DND-41 (cell line): ENCODE measurements around the gene VEGFC.

ENCODE experiments used
- ATAC-seq: fragments of 200-7000 bp; cut with Tn5 transposase; 3 replicates; pipeline ENCODE4 v1.9.1; 2021; ENCODE audit warnings: low read depth; ENCODE audit not compliant: insufficient read depth
- DNase-seq: peaks from one replicate; pipeline ENCODE4 v3.0.0-alpha.2; 2020
- H2AFZ ChIP-seq: 2 replicates; pipeline ENCODE4 v1.6.0; 2012; ENCODE audit warnings: low read depth, low read length
- H3K27ac ChIP-seq: 2 replicates; pipeline ENCODE4 v1.5.1; 2012; ENCODE audit warnings: low read length, inconsistent platforms
- H3K27me3 ChIP-seq: fragments of 200-600 bp; sonication (generic); 2 replicates; pipeline ENCODE4 v1.6.0; 2012; ENCODE audit warnings: low read length, mild to moderate bottlenecking, inconsistent platforms; ENCODE audit not compliant: insufficient read depth, poor library complexity
- H3K36me3 ChIP-seq: 2 replicates; pipeline ENCODE4 v1.5.1; 2012; ENCODE audit warnings: low read length, inconsistent platforms; ENCODE audit not compliant: insufficient read depth
- H3K4me1 ChIP-seq: 2 replicates; pipeline ENCODE4 v1.5.1; 2012; ENCODE audit warnings: mild to moderate bottlenecking, low read length; ENCODE audit not compliant: insufficient read depth
- H3K4me2 ChIP-seq: 2 replicates; pipeline ENCODE4 v1.6.0; 2012; ENCODE audit warnings: mild to moderate bottlenecking, moderate library complexity, low read length, inconsistent platforms; ENCODE audit not compliant: insufficient read depth
- H3K4me3 ChIP-seq, 2 experiments: fragments of 200-600 bp in 1 of 2; shearing (Covaris generic) in 1 of 2; 2 replicates each; pipeline ENCODE4 v1.5.1; 2012 to 2016; ENCODE audit warnings: inconsistent platforms in 2 of 2, low read length in 2 of 2, mild to moderate bottlenecking in 2 of 2, low read depth in 1 of 2, moderate library complexity in 1 of 2
- H3K79me2 ChIP-seq: 2 replicates; pipeline ENCODE4 v1.6.0; 2012; ENCODE audit warnings: low read length, inconsistent platforms; ENCODE audit not compliant: insufficient read depth
- H3K9ac ChIP-seq: 2 replicates; pipeline ENCODE4 v1.6.0; 2012; ENCODE audit warnings: low read depth, mild to moderate bottlenecking, inconsistent platforms, low read length, moderate library complexity
- H3K9me3 ChIP-seq: 2 replicates; pipeline ENCODE4 v1.5.1; 2012; ENCODE audit warnings: low read length, moderate library complexity, mild to moderate bottlenecking, inconsistent platforms; ENCODE audit not compliant: insufficient read depth, severe bottlenecking
- H4K20me1 ChIP-seq: 2 replicates; pipeline ENCODE4 v1.6.0; 2012; ENCODE audit warnings: low read length; ENCODE audit not compliant: insufficient read depth
- EZH2 ChIP-seq: IDR thresholded peaks from 3 replicates; pipeline ENCODE4 v1.6.1; 2012; ENCODE audit warnings: borderline replicate concordance, low read depth, mild to moderate bottlenecking, moderate library complexity, low read length, inconsistent platforms; ENCODE audit not compliant: severe bottlenecking
- TF ChIP-seq, protein P1 (sequence below): IDR thresholded peaks from 2 replicates; pipeline ENCODE4 v1.5.1; 2012; ENCODE audit warnings: borderline replicate concordance, low read length, moderate library complexity, mild to moderate bottlenecking; ENCODE audit not compliant: poor library complexity, severe bottlenecking; ENCODE audit errors: extremely low read depth

VEGFC gene

DNA sequence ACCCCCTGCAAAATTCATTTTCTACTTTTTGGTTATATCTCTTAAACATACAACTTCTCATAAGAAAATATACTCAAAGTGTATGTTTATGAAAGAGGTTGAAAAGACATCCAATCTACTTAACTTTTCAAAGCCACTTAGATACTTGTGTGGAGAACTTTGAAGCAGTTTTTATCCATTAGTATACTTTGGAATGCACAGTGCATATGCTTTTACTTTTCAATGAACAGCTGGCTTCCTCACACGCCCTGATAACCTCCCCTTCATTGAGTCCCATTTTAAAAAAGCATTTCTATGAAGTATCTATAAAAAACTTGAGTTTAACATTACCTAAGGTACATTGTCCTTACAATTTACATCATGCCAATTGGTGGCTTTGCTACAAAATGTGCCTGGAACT is 73.8 kb downstream of the VEGFC start:
- ATAC-seq = no peak
- no peak overlapping the region for H2AFZ ChIP-seq
- H4K20me1 ChIP-seq = no peaks in the 10 kb centered on the region
- no peaks in the 10 kb centered on the region for H3K27me3 ChIP-seq
- H3K4me1 ChIP-seq = no peaks in the 10 kb centered on the region
- no peak overlapping the region for H3K9ac ChIP-seq
- H3K36me3 ChIP-seq = peaks cover 3% of the 10 kb centered on the region; the same call in 1 of the 2 replicates
- H3K9me3 ChIP-seq = no peaks in the 10 kb centered on the region
- H3K27ac ChIP-seq = no peak overlapping the region
- TF ChIP-seq, protein P1, sequence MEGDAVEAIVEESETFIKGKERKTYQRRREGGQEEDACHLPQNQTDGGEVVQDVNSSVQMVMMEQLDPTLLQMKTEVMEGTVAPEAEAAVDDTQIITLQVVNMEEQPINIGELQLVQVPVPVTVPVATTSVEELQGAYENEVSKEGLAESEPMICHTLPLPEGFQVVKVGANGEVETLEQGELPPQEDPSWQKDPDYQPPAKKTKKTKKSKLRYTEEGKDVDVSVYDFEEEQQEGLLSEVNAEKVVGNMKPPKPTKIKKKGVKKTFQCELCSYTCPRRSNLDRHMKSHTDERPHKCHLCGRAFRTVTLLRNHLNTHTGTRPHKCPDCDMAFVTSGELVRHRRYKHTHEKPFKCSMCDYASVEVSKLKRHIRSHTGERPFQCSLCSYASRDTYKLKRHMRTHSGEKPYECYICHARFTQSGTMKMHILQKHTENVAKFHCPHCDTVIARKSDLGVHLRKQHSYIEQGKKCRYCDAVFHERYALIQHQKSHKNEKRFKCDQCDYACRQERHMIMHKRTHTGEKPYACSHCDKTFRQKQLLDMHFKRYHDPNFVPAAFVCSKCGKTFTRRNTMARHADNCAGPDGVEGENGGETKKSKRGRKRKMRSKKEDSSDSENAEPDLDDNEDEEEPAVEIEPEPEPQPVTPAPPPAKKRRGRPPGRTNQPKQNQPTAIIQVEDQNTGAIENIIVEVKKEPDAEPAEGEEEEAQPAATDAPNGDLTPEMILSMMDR = no peak
- TF ChIP-seq EZH2 = no peak
- H3K4me2 ChIP-seq = no peak overlapping the region
- no peaks in the 10 kb centered on the region for H3K79me2 ChIP-seq
- H3K4me3 ChIP-seq = no peak overlapping the region
- no peak for DNase-seq

DNA sequence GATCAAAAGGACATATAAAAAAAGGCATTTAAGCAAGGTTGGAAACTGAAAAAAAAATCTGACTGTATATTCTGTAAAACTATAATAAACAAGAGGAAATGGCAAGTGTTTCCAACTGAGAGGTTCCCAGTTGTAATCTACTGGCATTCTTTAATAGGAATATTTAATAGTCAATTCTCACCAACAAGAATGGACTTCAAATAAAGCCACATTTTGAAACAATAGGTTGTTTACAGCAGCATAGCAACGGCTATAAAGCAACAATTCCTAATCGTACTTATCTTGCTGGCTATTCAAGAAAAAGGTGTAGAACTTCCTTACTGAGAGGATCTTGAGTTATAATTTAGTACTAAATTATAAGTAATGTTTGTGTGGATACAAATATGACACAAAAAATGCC is 75.5 kb downstream of the VEGFC start:
- H3K9ac ChIP-seq = no peak overlapping the region
- no peak overlapping the region for H3K27ac ChIP-seq
- no peak overlapping the region for H3K4me3 ChIP-seq
- no peak overlapping the region for H3K4me2 ChIP-seq
- DNase-seq (no peak), ATAC-seq (no peak)
- no peaks in the 10 kb centered on the region for H3K9me3 ChIP-seq
- peaks cover 3% of the 10 kb centered on the region; the same call in 1 of the 2 replicates for H3K36me3 ChIP-seq
- no peaks in the 10 kb centered on the region for H3K4me1 ChIP-seq
- TF ChIP-seq, protein P1 = no peak
- no peak for TF ChIP-seq EZH2
- H4K20me1 ChIP-seq = no peaks in the 10 kb centered on the region
- no peaks in the 10 kb centered on the region for H3K79me2 ChIP-seq
- H2AFZ ChIP-seq = no peak overlapping the region
- H3K27me3 ChIP-seq = no peaks in the 10 kb centered on the region

DNA sequence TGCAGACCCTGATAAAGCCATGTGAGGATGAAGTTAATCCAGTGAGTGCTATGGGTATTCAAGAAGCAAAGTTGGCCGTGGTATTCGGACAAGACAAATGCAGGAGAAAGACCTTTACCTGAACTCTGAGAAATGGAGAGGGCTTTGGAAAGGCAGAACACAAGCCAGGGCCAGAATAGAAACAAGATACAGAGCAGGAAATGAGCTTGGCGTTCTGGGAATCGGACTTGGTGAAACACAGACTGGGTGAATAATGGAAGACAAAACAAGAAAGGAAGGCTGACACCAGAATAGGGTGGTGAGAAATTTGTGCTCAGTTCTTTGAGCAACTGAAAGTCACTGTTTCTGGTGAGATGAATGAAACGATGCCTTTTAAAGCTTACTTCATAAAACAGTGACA is 83.3 kb downstream of the VEGFC start:
- ATAC-seq (no peak), DNase-seq (no peak)
- no peaks in the 10 kb centered on the region for H4K20me1 ChIP-seq
- H3K4me2 ChIP-seq = no peak overlapping the region
- H3K4me1 ChIP-seq = no peaks in the 10 kb centered on the region
- H3K79me2 ChIP-seq = no peaks in the 10 kb centered on the region
- no peaks in the 10 kb centered on the region for H3K9me3 ChIP-seq
- no peaks in the 10 kb centered on the region for H3K27me3 ChIP-seq
- no peak for TF ChIP-seq EZH2
- TF ChIP-seq, protein P1 = no peak
- H3K27ac ChIP-seq = no peak overlapping the region
- H2AFZ ChIP-seq = no peak overlapping the region
- no peak overlapping the region for H3K9ac ChIP-seq
- H3K4me3 ChIP-seq = no peak overlapping the region
- peaks cover 8% of the 10 kb centered on the region; the same call in 1 of the 2 replicates for H3K36me3 ChIP-seq

DNA sequence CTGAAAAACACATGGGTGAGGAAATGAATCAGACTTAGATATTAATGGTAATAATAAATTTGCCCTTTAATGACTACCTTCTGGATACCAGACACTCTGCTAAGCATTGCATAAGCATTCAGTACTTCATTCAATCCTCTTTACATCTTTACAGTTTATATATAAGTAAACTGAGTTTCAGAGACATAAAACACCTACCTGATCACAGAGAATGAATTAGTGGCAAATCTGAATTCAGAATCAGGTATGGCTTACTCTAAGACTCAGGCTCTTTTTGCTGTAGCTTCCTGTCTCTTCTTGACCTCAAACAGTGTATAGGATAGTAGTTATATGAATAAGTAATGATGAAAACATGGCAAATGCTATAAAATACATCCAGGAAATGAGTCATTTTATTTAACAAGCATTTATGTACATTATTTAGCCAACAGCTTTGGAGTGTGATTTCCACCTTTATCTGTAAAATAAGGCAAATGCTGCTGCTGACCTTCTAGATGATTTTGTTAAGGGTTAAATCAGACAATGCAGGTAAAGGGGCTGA is 83.9 kb downstream of the VEGFC start:
- no peak overlapping the region for H2AFZ ChIP-seq
- H3K4me1 ChIP-seq = no peaks in the 10 kb centered on the region
- no peak for TF ChIP-seq EZH2
- TF ChIP-seq, protein P1 = no peak
- no peak overlapping the region for H3K9ac ChIP-seq
- H3K27ac ChIP-seq = no peak overlapping the region
- H3K9me3 ChIP-seq = no peaks in the 10 kb centered on the region
- no peak overlapping the region for H3K4me2 ChIP-seq
- no peaks in the 10 kb centered on the region for H4K20me1 ChIP-seq
- ATAC-seq (no peak), DNase-seq (no peak)
- H3K36me3 ChIP-seq = peaks cover 8% of the 10 kb centered on the region; the same call in 1 of the 2 replicates
- H3K4me3 ChIP-seq = no peak overlapping the region
- H3K27me3 ChIP-seq = no peaks in the 10 kb centered on the region
- no peaks in the 10 kb centered on the region for H3K79me2 ChIP-seq
